ENCODE results near the gene NEGR1.
"Not testable (repeated sequence)": the region's sequence is repeated elsewhere in the genome, so short reads cannot be mapped to it uniquely, and the experiment has no call there.

Gene NEGR1

GRCh38 chr1:72241397-72241796 is 40.9 kb downstream of the NEGR1 start:
- H3K9me3 ChIP-seq (ENCODE audit: control insufficient read depth, low read length), result no peaks in the 10 kb centered on the region
- H3K36me3 ChIP-seq (ENCODE audit: control insufficient read depth, insufficient read depth, low read length), result no peaks in the 10 kb centered on the region
- H3K4me3 ChIP-seq (ENCODE audit: insufficient read depth, low read depth, low read length, poor library complexity, severe bottlenecking), result no peak overlapping the region
- no peak for DNase-seq
- H3K27me3 ChIP-seq (replicated peaks; ENCODE audit: control insufficient read depth, insufficient read depth, low read length, poor library complexity, severe bottlenecking), result no peaks in the 10 kb centered on the region
- no peak overlapping the region for H3K27ac ChIP-seq (ENCODE audit: insufficient read depth, low read length, poor library complexity, severe bottlenecking)
- H3K4me1 ChIP-seq (ENCODE audit: control insufficient read depth, insufficient read depth, low read length, poor library complexity, severe bottlenecking), result no peaks in the 10 kb centered on the region

- not testable (repeated sequence) for H3K9me3 ChIP-seq (ENCODE audit: control insufficient read depth, low read length); H3K27me3 ChIP-seq (replicated peaks; ENCODE audit: control insufficient read depth, insufficient read depth, low read length, poor library complexity, severe bottlenecking); H3K4me3 ChIP-seq (ENCODE audit: insufficient read depth, low read depth, low read length, poor library complexity, severe bottlenecking); H3K27ac ChIP-seq (ENCODE audit: insufficient read depth, low read length, poor library complexity, severe bottlenecking); H3K36me3 ChIP-seq (ENCODE audit: control insufficient read depth, insufficient read depth, low read length); DNase-seq; H3K4me1 ChIP-seq (ENCODE audit: control insufficient read depth, insufficient read depth, low read length, poor library complexity, severe bottlenecking)
These were observed 46.4 kb downstream of the NEGR1 start for GRCh38 chr1:72235931-72236330.

GRCh38 chr1:72235062-72235461 is 47.3 kb downstream of the NEGR1 start:
- Histone ChIP-seq H3K27ac (ENCODE audit: insufficient read depth, low read length, poor library complexity, severe bottlenecking) (no peak overlapping the region), H3K36me3 (ENCODE audit: control insufficient read depth, insufficient read depth, low read length) (no peaks in the 10 kb centered on the region), H3K4me1 (ENCODE audit: control insufficient read depth, insufficient read depth, low read length, poor library complexity, severe bottlenecking) (no peaks in the 10 kb centered on the region), H3K4me3 (ENCODE audit: insufficient read depth, low read depth, low read length, poor library complexity, severe bottlenecking) (no peak overlapping the region), H3K9me3 (ENCODE audit: control insufficient read depth, low read length) (no peaks in the 10 kb centered on the region), H3K27me3 (replicated peaks; ENCODE audit: control insufficient read depth, insufficient read depth, low read length, poor library complexity, severe bottlenecking) (no peaks in the 10 kb centered on the region)
- no peak for DNase-seq

GRCh38 chr1:72230746-72231145 is 51.6 kb downstream of the NEGR1 start:
- Histone ChIP-seq H3K27ac (ENCODE audit: insufficient read depth, low read length, poor library complexity, severe bottlenecking) (no peak overlapping the region), H3K4me1 (ENCODE audit: control insufficient read depth, insufficient read depth, low read length, poor library complexity, severe bottlenecking) (no peaks in the 10 kb centered on the region), H3K4me3 (ENCODE audit: insufficient read depth, low read depth, low read length, poor library complexity, severe bottlenecking) (no peak overlapping the region), H3K36me3 (ENCODE audit: control insufficient read depth, insufficient read depth, low read length) (no peaks in the 10 kb centered on the region), H3K27me3 (replicated peaks; ENCODE audit: control insufficient read depth, insufficient read depth, low read length, poor library complexity, severe bottlenecking) (no peaks in the 10 kb centered on the region), H3K9me3 (ENCODE audit: control insufficient read depth, low read length) (no peaks in the 10 kb centered on the region)
- no peak for DNase-seq

GRCh38 chr1:72229893-72230292 is 52.4 kb downstream of the NEGR1 start:
- no peak overlapping the region for H3K4me3 ChIP-seq (ENCODE audit: insufficient read depth, low read depth, low read length, poor library complexity, severe bottlenecking)
- no peak for DNase-seq
- no peaks in the 10 kb centered on the region for H3K4me1 ChIP-seq (ENCODE audit: control insufficient read depth, insufficient read depth, low read length, poor library complexity, severe bottlenecking)
- H3K27ac ChIP-seq (ENCODE audit: insufficient read depth, low read length, poor library complexity, severe bottlenecking), result no peak overlapping the region
- H3K9me3 ChIP-seq (ENCODE audit: control insufficient read depth, low read length), result no peaks in the 10 kb centered on the region
- H3K36me3 ChIP-seq (ENCODE audit: control insufficient read depth, insufficient read depth, low read length), result no peaks in the 10 kb centered on the region
- H3K27me3 ChIP-seq (replicated peaks; ENCODE audit: control insufficient read depth, insufficient read depth, low read length, poor library complexity, severe bottlenecking), result no peaks in the 10 kb centered on the region

- Histone ChIP-seq H3K4me3 (ENCODE audit: insufficient read depth, low read depth, low read length, poor library complexity, severe bottlenecking) (no peak overlapping the region), H3K27me3 (replicated peaks; ENCODE audit: control insufficient read depth, insufficient read depth, low read length, poor library complexity, severe bottlenecking) (no peaks in the 10 kb centered on the region), H3K36me3 (ENCODE audit: control insufficient read depth, insufficient read depth, low read length) (no peaks in the 10 kb centered on the region), H3K4me1 (ENCODE audit: control insufficient read depth, insufficient read depth, low read length, poor library complexity, severe bottlenecking) (no peaks in the 10 kb centered on the region), H3K27ac (ENCODE audit: insufficient read depth, low read length, poor library complexity, severe bottlenecking) (no peak overlapping the region), H3K9me3 (ENCODE audit: control insufficient read depth, low read length) (no peaks in the 10 kb centered on the region)
- DNase-seq, result no peak
These were observed 54.7 kb downstream of the NEGR1 start for GRCh38 chr1:72227667-72228066.

GRCh38 chr1:72224506-72224905 is 57.8 kb downstream of the NEGR1 start:
- Histone ChIP-seq H3K36me3 (ENCODE audit: control insufficient read depth, insufficient read depth, low read length) (no peaks in the 10 kb centered on the region), H3K4me1 (ENCODE audit: control insufficient read depth, insufficient read depth, low read length, poor library complexity, severe bottlenecking) (no peaks in the 10 kb centered on the region), H3K9me3 (ENCODE audit: control insufficient read depth, low read length) (no peaks in the 10 kb centered on the region), H3K27ac (ENCODE audit: insufficient read depth, low read length, poor library complexity, severe bottlenecking) (no peak overlapping the region), H3K4me3 (ENCODE audit: insufficient read depth, low read depth, low read length, poor library complexity, severe bottlenecking) (no peak overlapping the region), H3K27me3 (replicated peaks; ENCODE audit: control insufficient read depth, insufficient read depth, low read length, poor library complexity, severe bottlenecking) (no peaks in the 10 kb centered on the region)
- no peak for DNase-seq

- Histone ChIP-seq H3K4me3 (ENCODE audit: insufficient read depth, low read depth, low read length, poor library complexity, severe bottlenecking) (no peak overlapping the region), H3K9me3 (ENCODE audit: control insufficient read depth, low read length) (no peaks in the 10 kb centered on the region), H3K4me1 (ENCODE audit: control insufficient read depth, insufficient read depth, low read length, poor library complexity, severe bottlenecking) (no peaks in the 10 kb centered on the region), H3K27ac (ENCODE audit: insufficient read depth, low read length, poor library complexity, severe bottlenecking) (no peak overlapping the region), H3K36me3 (ENCODE audit: control insufficient read depth, insufficient read depth, low read length) (no peaks in the 10 kb centered on the region), H3K27me3 (replicated peaks; ENCODE audit: control insufficient read depth, insufficient read depth, low read length, poor library complexity, severe bottlenecking) (no peaks in the 10 kb centered on the region)
- no peak for DNase-seq
These were observed 60.5 kb downstream of the NEGR1 start for GRCh38 chr1:72221811-72222210.

- H3K9me3 ChIP-seq (ENCODE audit: control insufficient read depth, low read length), result no peaks in the 10 kb centered on the region
- H3K27me3 ChIP-seq (replicated peaks; ENCODE audit: control insufficient read depth, insufficient read depth, low read length, poor library complexity, severe bottlenecking), result no peaks in the 10 kb centered on the region
- no peak overlapping the region for H3K27ac ChIP-seq (ENCODE audit: insufficient read depth, low read length, poor library complexity, severe bottlenecking)
- H3K4me1 ChIP-seq (ENCODE audit: control insufficient read depth, insufficient read depth, low read length, poor library complexity, severe bottlenecking), result no peaks in the 10 kb centered on the region
- DNase-seq, result no peak
- H3K4me3 ChIP-seq (ENCODE audit: insufficient read depth, low read depth, low read length, poor library complexity, severe bottlenecking), result no peak overlapping the region
- no peaks in the 10 kb centered on the region for H3K36me3 ChIP-seq (ENCODE audit: control insufficient read depth, insufficient read depth, low read length)
These were observed 64.1 kb downstream of the NEGR1 start for GRCh38 chr1:72218141-72218739.

- H3K9me3 ChIP-seq (ENCODE audit: control insufficient read depth, low read length), result no peaks in the 10 kb centered on the region
- no peaks in the 10 kb centered on the region for H3K4me1 ChIP-seq (ENCODE audit: control insufficient read depth, insufficient read depth, low read length, poor library complexity, severe bottlenecking)
- H3K27ac ChIP-seq (ENCODE audit: insufficient read depth, low read length, poor library complexity, severe bottlenecking), result no peak overlapping the region
- H3K27me3 ChIP-seq (replicated peaks; ENCODE audit: control insufficient read depth, insufficient read depth, low read length, poor library complexity, severe bottlenecking), result no peaks in the 10 kb centered on the region
- no peaks in the 10 kb centered on the region for H3K36me3 ChIP-seq (ENCODE audit: control insufficient read depth, insufficient read depth, low read length)
- no peak overlapping the region for H3K4me3 ChIP-seq (ENCODE audit: insufficient read depth, low read depth, low read length, poor library complexity, severe bottlenecking)
- DNase-seq, result no peak
These were observed 75.3 kb downstream of the NEGR1 start for GRCh38 chr1:72207059-72207458.

Data from effector memory CD4-positive, alpha-beta T cell (primary cell).